Stimulated activated CD4-positive, alpha-beta T cell treated with anti-CD3 and anti-CD28 coated beads, Interleukin-15, amount 100 ng/mL, for 48 hours (primary cell): Measurements from ENCODE around the gene CACNB4.
"Not testable (repeated sequence)": the region's sequence is repeated elsewhere in the genome, so short reads cannot be mapped to it uniquely, and the experiment has no call there.

Source experiments
- DNase-seq, 2 donors: peaks; one replicate each; pipeline ENCODE4 v3.0.0-alpha.2; 2020; ENCODE audit warnings: low read depth in 2 of 2

Gene CACNB4

DNA sequence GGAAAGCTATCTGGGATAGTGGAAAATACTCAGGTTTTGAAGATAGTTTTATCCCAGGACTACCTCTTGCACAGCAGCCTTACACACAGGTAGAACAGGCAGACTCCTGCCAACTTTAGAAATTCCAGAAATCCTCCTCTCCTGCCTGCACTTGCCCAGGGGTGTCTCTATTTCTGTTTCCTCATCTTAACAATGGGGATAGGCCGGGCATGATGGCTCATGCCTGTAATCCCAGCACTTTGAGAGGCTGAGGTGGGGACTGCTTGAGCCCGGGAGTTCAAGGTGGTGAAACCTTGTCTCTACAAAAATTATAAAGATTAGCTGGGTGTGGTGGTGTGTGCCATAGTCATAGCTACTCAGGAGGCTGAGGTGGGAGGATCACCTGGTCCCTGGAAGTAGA, 153.7 kb downstream of the CACNB4 start:
- no peak for DNase-seq

DNA sequence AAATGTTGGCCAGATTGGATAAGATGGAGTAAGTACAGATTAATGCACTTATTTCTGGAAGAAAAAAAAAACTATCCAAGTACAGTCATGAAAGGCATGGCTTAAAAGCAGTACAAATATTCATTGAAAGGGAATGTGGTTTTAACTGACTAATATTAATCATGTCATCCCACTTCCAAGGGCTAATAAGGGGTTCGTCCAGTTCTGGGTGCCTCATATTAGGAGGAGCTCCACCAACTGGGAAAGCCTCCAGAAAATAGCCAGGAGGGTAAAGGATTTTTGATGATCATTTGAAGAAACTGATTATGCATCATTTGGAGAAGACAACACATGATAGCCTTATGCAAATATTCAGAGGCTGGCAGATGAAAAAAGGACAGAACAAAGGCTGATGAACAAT, 155.4 kb downstream of the CACNB4 start:
- DNase-seq = no peak

DNA sequence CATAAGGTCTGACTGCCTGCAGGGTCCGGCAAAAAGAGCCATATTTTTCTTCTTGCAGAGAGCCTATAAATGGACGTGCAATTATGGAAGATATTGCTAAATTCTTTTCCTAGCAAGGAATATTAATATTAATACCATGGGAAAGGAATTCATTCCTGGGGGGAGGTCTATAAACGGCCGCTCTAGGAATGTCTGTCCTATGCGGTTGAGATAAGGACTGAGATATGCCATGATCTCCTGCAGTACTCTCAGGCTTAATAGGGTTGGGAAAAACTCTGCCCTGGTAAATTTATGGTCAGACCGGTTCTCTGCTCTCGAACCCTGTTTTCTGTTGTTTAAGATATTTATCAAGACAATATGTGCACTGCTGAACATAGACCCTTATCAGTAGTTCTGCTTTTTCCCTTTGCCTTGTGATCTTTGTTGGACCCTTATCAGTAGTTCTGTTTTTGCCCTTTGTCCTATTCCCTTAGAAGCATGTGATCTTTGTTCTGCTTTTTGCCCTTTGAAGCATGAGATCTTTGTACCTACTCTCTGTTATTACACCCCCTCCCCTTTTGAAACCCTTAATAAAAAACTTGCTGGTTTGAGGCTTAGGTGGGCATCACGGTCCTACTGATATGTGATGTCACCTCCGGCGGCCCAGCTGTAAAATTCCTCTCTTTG, 156.2 kb downstream of the CACNB4 start:
- DNase-seq = not testable (repeated sequence)

DNA sequence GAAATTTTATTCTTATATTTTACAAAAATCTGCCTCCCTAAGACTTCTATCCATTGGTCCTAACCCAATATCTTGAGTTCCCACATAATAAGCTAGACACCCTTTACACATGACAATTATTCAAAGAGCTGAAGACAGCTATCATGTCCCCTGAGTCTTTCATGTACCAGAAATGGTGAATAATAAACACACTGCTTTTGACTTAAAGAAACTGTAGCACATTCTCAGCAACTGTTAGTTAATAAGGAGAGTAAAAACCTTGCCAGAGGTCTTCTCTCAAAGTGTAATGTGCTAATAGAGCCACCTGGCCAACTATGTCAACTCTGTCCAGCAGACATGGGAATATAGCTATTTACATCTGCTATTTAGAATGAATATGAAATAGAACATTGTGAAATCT, 160.9 kb downstream of the CACNB4 start:
- DNase-seq = no peak

DNA sequence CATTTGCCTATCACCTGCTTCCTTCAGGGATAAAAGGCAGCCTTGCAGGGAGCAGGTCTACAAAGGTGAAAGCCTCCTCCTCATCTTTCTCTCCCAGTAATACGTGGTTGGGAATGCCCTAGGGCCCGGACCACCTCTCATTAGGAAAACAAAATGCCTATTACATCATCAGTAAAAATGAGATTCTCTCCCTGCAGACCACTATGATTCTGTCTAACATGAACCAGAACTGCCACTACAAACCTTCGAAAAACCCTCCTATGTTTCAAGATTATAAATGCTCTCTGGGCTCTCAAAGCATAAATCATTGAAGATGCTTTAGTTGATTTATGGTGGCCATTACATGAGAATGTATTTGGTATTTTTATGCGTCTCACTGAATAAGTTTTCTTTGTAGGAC, 162.2 kb downstream of the CACNB4 start:
- DNase-seq = no peak

DNA sequence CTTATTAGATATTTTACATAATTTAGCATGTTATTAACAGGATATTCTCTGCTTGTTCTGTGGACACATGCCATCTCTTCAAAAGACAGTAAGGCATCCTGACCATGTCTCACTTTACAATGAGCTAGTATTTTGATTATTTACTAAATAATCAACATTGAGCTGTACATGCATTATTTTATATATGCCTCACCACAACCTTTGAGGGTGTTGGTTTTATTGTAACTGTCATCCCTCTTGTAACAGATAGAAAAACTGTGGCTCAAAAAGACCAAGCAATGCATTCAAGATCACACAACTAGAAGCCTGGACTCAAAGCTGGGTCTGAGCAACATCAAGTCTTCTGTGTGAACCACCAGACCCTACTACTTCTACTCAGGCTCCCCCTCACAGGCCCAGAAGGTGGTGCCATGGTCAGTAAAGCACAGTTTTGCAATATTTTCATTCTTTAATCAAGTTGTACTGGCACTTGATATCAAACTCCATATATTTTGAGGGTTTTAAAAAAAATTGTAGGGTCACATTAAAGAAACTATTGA, 165.5 kb downstream of the CACNB4 start:
- no peak for DNase-seq

DNA sequence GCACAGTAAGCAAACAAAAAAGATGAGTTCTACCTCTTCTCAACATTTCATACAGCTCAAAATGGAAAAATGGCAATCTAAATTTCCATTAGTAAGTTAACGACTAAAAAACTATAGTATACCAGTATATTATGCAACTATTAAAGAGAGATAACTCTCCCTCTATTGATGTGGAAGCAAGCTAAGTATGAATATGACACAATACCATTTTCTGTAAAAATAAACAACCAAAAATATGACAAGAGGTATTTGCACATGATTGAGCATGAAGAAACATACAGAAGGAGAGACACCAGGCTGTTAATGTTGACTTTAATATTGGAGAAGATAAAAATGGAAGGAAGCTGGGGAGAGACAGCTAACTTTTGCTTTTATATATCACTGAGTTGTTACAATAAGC, 167.1 kb downstream of the CACNB4 start:
- no peak for DNase-seq

DNA sequence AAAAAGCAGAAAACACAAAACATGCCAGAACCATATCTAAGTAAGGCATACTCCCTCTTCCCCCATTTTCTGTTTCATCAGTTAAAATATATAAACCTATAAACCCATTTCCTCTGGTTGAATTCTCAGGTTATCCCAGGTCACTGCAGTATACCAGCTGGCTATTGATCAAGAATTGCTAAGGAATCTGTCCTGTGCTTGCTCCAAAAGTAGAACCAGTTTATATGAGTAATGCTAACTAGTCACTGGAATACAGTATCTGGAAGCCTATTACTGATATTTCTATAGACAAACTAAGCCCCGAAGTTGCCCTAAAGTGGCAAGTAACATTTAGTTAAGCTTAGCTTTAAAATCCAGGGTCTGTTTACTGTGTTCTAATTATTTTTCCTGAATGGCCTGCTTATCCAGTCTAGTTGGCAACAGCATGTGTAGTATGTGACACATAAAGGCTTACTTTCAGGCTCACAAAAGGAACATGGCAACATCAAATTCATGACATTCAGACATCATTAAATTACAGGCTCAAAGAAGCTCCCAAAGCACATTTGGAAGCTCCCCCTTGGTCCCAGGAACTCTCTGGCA, 167.7 kb downstream of the CACNB4 start:
- no peak for DNase-seq

DNA sequence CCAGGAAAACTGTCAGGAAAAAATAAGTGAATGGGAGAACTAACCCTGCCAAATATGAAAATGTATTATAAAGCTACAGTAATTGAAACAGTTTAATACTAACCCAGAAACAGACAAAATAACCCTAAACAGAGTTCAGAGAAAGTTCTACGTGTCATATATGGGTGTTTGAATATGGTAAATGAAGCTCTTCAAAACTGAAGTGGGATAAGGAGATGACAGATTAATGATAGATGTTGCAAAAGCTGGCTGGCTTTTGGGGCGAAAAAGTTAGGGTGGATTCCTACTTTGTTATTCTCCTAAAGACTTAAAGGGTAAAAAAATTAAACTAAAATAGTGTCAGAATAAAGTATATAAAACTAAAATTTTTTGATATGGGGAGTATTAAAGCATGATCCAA, 168.8 kb downstream of the CACNB4 start:
- DNase-seq = no peak

DNA sequence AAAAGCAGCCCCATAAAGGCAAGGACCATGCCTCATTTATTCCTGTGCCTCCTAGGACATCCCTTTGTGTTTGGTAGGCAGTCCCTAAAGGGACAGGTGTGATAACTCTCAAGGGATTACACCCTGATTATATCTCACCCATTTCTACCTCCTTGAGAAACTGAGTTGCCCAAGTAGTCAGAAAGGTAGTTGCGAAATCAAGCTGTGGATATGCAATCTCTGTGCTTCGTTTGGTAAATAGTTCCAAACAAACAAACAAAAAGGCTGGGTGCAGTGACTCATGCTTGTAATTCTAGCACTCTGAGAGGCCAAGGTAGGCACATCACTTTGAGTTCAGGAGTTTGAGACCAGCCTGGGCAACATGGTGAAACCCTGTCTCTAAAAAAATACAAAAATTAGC, 170.5 kb downstream of the CACNB4 start:
- DNase-seq = no peak

DNA sequence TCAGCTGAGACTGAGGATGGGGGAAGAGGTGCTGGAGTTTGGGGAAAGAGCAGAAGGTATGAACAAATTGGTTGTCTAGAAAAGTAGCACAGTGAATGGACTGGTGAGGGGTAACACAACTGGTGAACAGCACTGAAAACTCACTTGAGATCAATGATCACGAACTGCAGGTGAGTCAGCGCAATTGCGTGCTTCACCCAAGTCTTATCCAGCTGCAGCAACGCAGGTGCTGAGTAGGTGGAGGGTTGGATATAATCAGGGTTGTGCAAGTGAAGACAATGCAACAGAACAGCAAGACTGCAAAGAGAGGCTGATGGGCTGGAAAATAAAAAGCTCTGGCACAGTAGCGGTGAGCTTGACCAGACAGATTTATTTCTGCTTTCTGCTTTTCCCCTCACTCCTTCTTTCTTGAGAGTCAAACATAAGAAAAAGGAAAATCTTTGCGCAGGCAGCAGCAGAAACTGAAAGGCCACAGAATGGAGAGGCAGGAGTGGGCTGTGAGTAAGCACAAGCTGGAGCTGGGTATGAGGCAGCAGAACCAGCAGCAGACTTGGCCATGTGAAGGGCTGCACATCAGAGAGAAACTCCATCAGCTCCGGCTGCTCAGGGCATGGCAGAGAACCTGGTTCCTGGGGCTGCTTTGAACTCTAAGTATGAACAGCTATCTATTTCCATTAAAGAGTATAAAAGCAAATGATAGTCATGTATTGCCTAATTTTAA, 171.2 kb downstream of the CACNB4 start:
- no peak for DNase-seq

DNA sequence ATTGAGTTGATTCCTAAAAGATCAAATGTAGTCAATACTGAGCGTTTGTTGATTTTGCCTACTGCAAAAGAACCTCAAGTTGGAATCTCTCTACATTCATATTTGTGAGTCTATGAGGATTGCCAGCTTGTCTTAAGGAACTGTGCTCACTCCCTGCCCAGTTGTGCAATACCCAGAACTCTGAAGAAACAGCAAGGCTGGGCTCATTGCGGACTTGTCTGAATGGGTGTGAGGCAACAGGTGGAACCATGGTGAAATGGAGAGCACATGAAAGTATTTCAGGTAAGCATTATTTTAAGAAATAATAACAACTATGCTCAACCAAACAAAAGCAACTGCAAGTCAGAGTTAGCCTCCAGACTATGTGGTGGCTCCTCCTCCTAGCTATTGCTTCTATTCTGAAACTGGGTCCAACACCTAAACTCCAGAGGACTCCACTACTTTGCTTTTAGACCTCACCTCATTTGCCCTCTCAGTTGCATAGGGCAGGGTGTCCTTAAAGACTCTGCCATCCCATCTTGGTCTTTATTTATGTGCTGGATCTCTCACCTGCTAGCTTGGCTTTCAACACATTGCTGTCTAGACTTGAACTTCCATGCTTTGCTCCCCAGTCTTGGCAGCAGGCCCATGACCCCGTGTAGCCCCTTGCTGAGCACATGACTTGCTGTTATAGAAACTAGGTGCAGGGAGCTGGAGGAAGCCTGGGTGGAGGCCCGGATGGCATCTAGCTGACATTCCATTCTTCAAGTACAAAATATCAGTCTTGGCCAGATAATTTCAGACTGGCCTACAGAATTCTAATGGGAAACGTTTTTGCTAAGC, 175.8 kb downstream of the CACNB4 start:
- DNase-seq = no peak

DNA sequence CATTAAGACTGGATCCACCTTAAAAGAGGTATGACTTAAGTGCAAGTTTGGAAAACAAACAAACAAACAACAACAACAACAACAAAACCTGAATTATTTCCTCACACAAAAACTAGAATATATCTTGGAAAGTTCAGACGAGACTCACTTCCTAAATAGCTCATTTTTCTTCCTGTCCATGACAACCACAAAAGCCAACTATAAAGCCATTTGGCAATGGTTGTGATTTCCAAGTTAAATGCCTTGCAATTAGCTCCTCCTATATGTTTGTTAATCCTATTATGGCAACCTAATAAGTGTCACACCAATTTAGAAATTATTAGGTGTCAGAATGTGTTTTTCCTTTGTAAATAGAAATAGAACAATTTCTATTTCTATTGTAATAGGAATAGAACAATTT, 179.1 kb downstream of the CACNB4 start:
- DNase-seq = no peak

DNA sequence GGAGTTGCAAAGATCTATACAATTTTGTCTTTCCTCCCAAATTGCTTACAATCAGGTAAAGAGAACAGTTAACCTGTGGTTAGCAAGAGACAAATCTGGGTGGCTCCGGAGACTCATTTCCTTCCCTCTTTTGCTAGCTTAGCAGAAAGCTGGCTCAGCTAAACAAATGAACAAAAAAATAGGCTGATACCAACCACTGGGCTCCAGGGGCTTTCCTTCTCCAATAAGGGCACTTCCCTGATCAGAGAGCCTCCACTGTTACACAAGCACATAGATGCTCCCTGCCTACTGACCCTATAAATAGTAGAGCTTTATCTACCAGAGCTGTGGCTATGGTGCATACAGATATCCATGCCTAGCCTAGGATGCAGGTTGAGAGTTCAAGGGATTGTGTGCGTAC, 180.5 kb downstream of the CACNB4 start:
- DNase-seq = no peak

DNA sequence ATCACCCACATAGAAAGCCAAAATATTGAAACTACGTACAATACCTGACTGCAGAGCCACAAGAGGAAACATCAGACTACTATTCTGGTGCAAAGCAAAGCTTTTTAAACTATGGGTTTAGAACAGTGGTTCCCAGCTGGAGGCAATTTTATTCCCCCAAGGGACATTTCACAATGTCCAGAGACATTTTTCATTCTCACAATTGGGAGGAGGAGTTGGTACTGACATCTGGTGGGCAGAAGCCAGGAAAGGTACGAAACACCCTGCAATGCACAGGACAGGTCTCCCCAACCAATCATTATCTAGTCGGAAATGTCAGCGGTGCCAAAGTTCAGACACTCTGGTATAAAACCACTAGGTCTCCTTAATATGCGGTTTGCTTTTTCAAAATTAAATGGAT, 182.2 kb downstream of the CACNB4 start:
- DNase-seq = no peak

DNA sequence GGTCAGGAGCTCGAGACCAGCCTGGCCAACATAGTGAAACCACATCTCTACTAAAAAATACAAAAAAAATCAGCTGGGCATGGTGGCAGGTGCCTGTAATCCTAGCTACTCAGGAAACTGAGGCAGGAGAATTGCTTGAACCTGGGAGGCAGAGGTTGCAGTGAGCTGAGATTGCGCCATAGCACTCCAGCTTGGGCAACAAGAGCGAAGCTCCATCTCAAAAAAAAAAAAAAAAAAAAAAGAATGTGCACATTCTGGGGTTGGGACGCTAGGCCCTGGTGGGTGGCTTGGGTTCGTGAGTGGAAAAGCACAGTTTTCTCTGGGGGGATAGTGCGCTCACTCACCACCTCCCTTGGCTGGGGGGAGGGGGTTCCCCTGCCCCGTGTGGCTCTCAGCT, 183.2 kb downstream of the CACNB4 start:
- not testable (repeated sequence) for DNase-seq

DNA sequence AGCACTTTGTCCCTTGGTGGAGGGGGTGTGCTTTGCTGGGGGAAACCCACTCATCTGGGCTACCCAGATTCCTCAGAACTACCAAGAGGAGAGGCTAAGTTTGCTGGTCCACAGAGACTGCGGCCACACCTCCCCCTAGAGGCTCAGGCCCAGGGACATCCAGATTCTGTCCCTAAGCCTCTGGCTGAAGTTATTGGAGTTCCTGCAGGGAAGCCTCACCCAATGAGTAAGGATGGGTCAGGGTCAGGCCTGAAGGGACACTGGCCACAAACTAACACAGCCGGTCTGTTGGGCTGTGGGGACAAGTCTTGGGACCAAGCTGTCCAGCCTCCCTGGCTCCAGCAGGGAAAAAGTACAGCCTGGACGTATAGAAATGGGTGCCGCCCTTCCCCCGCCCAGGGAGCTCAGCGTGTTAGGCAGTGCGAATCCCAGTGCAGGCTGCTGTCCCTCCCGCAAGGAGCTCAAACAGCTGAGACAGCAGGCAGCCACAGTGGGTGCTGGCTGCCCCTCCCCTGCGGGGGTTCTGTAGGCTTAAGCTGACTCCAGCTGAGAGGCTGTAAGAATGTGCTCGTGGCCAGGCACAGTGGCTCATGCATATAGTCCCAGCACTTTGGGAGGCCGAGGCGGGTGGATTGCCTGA, 183.7 kb downstream of the CACNB4 start:
- no peak for DNase-seq

DNA sequence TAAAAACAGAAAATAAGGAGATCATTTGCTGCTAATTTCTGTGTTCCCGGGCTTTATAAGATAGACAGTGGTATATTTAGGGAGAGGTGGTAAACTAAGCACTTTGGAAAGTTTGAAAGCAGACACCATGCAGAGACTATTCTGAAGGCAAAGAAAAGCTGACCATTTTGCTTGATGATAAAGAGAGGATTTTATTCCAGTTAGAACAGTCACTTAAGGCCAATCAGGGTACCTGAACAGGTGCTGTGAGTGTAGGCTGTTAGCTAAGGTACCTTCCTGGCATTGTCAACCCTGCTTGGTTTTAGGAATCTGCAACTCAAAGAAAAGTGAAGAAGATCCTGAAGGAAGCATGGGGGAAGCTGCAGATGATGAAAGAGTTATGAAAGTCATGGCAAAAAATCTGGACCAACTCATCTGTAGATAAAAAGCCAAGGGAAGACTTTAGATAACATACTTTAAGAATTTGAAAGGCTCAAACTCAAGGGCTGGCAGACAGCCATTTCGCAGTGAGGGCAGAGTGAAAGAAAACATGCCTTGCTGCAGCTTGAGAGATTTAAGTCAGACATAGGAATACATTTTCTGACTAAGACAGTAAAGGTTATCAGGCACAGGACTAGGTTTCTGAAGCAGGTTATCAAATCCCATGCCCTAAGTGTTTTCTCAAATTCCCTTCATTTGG, 190.5 kb downstream of the CACNB4 start:
- DNase-seq = no peak

DNA sequence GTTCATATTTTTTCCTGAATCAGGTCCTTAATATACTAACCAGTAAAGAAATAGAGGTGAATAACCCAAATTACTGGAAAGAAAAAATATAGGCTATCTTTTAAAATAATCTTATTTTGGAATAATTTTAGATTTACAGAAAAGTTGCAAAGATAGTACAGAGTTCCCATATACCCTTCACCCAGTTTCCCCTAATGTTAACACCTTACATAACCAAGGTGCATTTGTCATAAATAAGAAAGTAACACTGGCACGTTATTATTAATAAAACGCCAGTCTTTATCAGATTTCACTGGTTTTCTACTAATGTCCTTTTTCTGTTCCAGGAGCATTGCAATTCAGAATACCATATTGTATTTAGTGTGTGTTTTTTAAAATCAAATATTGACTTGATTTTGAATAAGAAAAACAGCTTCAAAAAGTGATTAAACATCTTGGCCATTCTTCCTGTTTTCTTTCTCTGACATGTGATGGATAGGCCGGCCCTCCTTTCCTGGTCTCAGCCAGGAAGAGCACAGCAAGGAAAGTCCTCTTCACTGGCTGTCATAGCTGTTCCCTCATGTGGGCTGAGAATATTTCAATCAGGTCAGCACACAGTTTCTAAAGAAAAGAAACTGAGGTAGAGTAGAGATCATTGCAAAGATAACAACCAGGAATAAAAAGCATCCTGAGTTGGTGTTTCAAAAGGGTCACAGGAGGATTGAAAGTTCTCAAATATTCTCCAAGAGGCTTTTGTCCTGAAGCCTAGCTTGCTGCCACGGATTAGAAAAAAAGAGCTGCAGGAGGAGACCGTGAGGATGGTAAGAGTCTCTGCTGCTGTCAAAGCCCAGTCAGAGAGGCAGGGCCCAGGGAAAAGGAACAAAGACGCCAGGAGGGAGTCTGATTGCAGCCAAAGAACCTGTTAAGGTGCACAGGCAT, 191.3 kb downstream of the CACNB4 start:
- DNase-seq = no peak

DNA sequence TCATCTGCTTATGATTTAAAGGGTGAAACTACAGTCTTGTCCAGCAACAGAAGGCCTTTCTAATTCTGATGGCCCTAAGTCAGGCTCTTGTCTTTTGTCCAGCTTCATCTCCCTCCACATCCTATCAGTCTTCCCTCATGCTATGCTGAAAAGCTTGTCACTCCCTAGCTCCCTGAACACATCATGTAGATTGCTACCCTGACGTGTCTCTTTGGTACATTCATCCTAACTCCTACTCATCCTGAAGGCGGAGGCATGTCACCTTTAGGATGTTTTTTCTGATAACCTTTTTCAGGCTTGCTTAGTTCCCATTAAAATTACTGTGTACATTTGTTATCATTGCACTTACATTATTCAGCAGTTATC, 192.2 kb downstream of the CACNB4 start:
- DNase-seq = no peak
